MM.1S (cell line): ENCODE results near the gene DDX5.

Experiments
- DNase-seq: peaks from one replicate; pipeline ENCODE4 v3.0.0-alpha.2; 2015
- H2AFZ ChIP-seq: fragments of 300-600 bp; sonication (generic); 2 replicates; pipeline ENCODE4 v1.6.0; 2016; ENCODE audit warnings: antibody characterized with exemption, low read length
- H3F3A ChIP-seq: fragments of 300-600 bp; sonication (generic); 2 replicates; pipeline ENCODE4 v1.6.1; 2016; ENCODE audit warnings: mild to moderate bottlenecking, antibody characterized with exemption, low read length, moderate library complexity, mixed read lengths; ENCODE audit not compliant: insufficient read depth
- H3K27ac ChIP-seq: fragments of 300-600 bp; sonication (generic); 2 replicates; pipeline ENCODE4 v1.5.1; 2016; ENCODE audit warnings: mild to moderate bottlenecking, low read length
- H3K27me3 ChIP-seq: fragments of 300-600 bp; sonication (generic); replicated peaks from 2 replicates; pipeline ENCODE4 v1.6.0; 2016; ENCODE audit warnings: low read length; ENCODE audit not compliant: insufficient read depth
- H3K36me3 ChIP-seq: fragments of 300-600 bp; sonication (generic); replicated peaks from 2 replicates; pipeline ENCODE4 v1.6.1; 2016; ENCODE audit warnings: mild to moderate bottlenecking, low read length, mixed read lengths; ENCODE audit not compliant: insufficient read depth
- H3K4me1 ChIP-seq: fragments of 300-600 bp; sonication (generic); 2 replicates; pipeline ENCODE4 v1.6.1; 2016; ENCODE audit warnings: low read length, mixed read lengths
- H3K4me2 ChIP-seq: fragments of 300-600 bp; sonication (generic); 2 replicates; pipeline ENCODE4 v1.6.0; 2016; ENCODE audit warnings: low read depth, low read length
- H3K4me3 ChIP-seq: fragments of 300-600 bp; sonication (generic); 2 replicates; pipeline ENCODE4 v1.5.1; 2016; ENCODE audit warnings: low read length, mixed read lengths
- H3K79me2 ChIP-seq: fragments of 300-600 bp; sonication (generic); 2 replicates; pipeline ENCODE4 v1.6.1; 2016; ENCODE audit warnings: mixed run types, low read length, mixed read lengths
- H3K9ac ChIP-seq: fragments of 300-600 bp; sonication (generic); 2 replicates; pipeline ENCODE4 v1.6.1; 2016; ENCODE audit warnings: low read length, mixed read lengths
- H3K9me2 ChIP-seq: fragments of 300-600 bp; sonication (generic); replicated peaks from 2 replicates; pipeline ENCODE4 v1.6.1; 2016; ENCODE audit warnings: mild to moderate bottlenecking, low read length, mixed read lengths; ENCODE audit not compliant: insufficient read depth
- H3K9me3 ChIP-seq: fragments of 300-600 bp; sonication (generic); replicated peaks from 2 replicates; pipeline ENCODE4 v1.6.1; 2016; ENCODE audit warnings: mild to moderate bottlenecking, low read length, mixed read lengths; ENCODE audit not compliant: insufficient read depth
- H4K20me1 ChIP-seq: fragments of 300-600 bp; sonication (generic); 2 replicates; pipeline ENCODE4 v1.6.1; 2016; ENCODE audit warnings: mild to moderate bottlenecking, low read length, moderate library complexity, mixed read lengths; ENCODE audit not compliant: insufficient read depth
- CTCF ChIP-seq: fragments of 300-600 bp; sonication (generic); IDR thresholded peaks from 2 replicates; pipeline ENCODE4 v1.5.1; 2016; ENCODE audit warnings: antibody characterized with exemption, low read length, mixed read lengths
- EZH2 ChIP-seq: fragments of 300-600 bp; sonication (generic); optimal IDR thresholded peaks from 2 replicates; pipeline ENCODE3; 2017; ENCODE audit warnings: low read depth, mild to moderate bottlenecking, antibody characterized with exemption, low read length, mixed read lengths
- EZH2phosphoT487 ChIP-seq: fragments of 300-600 bp; sonication (generic); IDR thresholded peaks from 2 replicates; pipeline ENCODE4 v1.6.1; 2018; ENCODE audit warnings: antibody characterized with exemption, low read length

DDX5 gene

GRCh38 chr17:64506201-64506575 lies at the start of gene DDX5:
Gene DDX5 (minus strand): TSS chr17:64506289. CDS start chr17:64506119, 170 bp downstream.
- H3K9me3 ChIP-seq: no peaks in the 10 kb centered on the region
- H3K27me3 ChIP-seq: no peaks in the 10 kb centered on the region
- H3K9ac ChIP-seq: peak within 1 kb of the TSS; percentile 99
- peak; percentile 98 for DNase-seq
- peaks cover 41% of the 10 kb centered on the region for H3F3A ChIP-seq
- H3K4me3 ChIP-seq: peak within 1 kb of the TSS; percentile 98
- peak within 1 kb of the TSS; percentile 88 for H3K4me2 ChIP-seq
- H3K9me2 ChIP-seq: no peaks in the 10 kb centered on the region
- no peak for TF ChIP-seq CTCF
- no peak for TF ChIP-seq EZH2phosphoT487
- TF ChIP-seq EZH2: no peak
- peaks cover 83% of the 10 kb centered on the region for H3K79me2 ChIP-seq
- peaks cover 35% of the 10 kb centered on the region for H3K4me1 ChIP-seq
- peaks cover 40% of the 10 kb centered on the region for H4K20me1 ChIP-seq
- peak within 1 kb of the TSS; percentile 94 for H2AFZ ChIP-seq
- peak within 1 kb of the TSS; percentile 96 for H3K27ac ChIP-seq
- peaks cover 40% of the 10 kb centered on the region for H3K36me3 ChIP-seq

DNA sequence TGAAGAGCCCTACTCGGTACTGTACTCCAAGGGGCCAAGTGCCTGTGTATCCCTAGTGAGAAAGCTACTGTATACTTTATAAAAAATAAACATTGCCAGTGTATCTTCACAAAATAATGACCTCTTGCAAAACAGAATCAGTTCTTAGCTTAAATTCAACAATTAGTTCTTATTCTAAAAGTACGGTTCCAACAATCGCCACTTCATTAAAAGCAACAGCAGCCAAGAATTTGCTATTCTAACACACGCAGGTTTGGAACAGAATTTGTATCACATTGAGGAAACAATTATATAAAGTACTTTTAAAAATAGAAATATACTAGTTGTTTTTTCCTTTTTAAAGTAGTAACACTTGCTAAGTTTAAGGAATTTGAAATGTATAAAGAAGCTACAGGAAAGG lies 49.2 kb upstream of the DDX5 start:
- DNase-seq: no peak
- Histone ChIP-seq H3K79me2 (no peaks in the 10 kb centered on the region), H3K4me1 (no peaks in the 10 kb centered on the region), H3F3A (no peaks in the 10 kb centered on the region), H3K9me2 (no peaks in the 10 kb centered on the region), H4K20me1 (no peaks in the 10 kb centered on the region), H2AFZ (no peak overlapping the region), H3K27ac (no peak overlapping the region), H3K4me3 (no peak overlapping the region), H3K4me2 (no peak overlapping the region), H3K36me3 (no peaks in the 10 kb centered on the region), H3K27me3 (no peaks in the 10 kb centered on the region), H3K9ac (no peak overlapping the region), H3K9me3 (no peaks in the 10 kb centered on the region)
- TF ChIP-seq EZH2phosphoT487: no peak
- TF ChIP-seq CTCF: no peak
- TF ChIP-seq EZH2: no peak

DNA sequence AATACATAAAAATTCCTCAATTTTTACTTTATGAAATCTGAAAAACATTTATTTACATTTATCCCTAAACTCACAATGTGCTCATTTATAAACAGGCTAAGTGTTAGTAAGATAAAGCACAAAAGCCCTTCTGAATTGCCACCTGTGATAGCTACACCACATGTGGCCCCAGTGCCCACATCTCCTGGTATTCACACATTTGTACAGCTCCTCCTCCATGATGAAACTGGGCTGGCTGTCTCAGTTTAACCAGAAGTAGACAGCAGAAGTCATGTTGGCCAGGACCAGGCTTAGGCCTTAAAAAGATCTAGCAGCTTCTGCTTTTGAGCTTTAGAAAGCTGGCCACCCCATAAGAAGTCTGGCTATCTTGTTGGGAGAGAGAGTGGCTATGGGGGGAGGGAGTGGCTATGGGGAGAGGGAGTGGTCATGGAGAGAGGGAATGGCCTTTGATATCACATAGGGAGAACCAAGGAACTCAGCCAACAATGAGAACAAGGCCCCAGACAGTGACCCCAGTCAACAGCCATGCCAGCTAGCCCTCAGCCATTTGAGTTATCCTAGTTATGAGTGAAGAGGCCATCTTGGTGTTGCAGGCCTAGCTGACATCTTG lies 48.0 kb upstream of the DDX5 start:
- no peaks in the 10 kb centered on the region for H3K27me3 ChIP-seq
- no peak overlapping the region for H3K4me3 ChIP-seq
- no peak overlapping the region for H3K4me2 ChIP-seq
- no peaks in the 10 kb centered on the region for H3K4me1 ChIP-seq
- no peaks in the 10 kb centered on the region for H3K9me3 ChIP-seq
- no peaks in the 10 kb centered on the region for H3K79me2 ChIP-seq
- no peaks in the 10 kb centered on the region for H3K36me3 ChIP-seq
- H3F3A ChIP-seq: no peaks in the 10 kb centered on the region
- DNase-seq: no peak
- H3K27ac ChIP-seq: no peak overlapping the region
- H3K9ac ChIP-seq: no peak overlapping the region
- H2AFZ ChIP-seq: no peak overlapping the region
- TF ChIP-seq CTCF: no peak
- no peak for TF ChIP-seq EZH2
- TF ChIP-seq EZH2phosphoT487: no peak
- no peaks in the 10 kb centered on the region for H4K20me1 ChIP-seq
- no peaks in the 10 kb centered on the region for H3K9me2 ChIP-seq
